HG02970 (cell line): ENCODE measurements around the gene ZDHHC22.
"Not testable (repeated sequence)": the region's sequence is repeated elsewhere in the genome, so short reads cannot be mapped to it uniquely, and the experiment has no call there.

ENCODE experiments used
- ATAC-seq: cut with Tn5 transposase; IDR thresholded peaks from one replicate; pipeline ENCODE4 v1.9.1; 2021; ENCODE audit warnings: mild to moderate bottlenecking, moderate library complexity, moderate number of reproducible peaks; ENCODE audit not compliant: unreplicated experiment, low FRiP score

The ZDHHC22 gene

GRCh38 chr14:77141214-77142004, at the start of gene ZDHHC22:
Gene ZDHHC22, minus strand, starts transcription at chr14:77141791. Its CDS starts 2,053 bp downstream, at chr14:77139738.
- no peak for ATAC-seq

GRCh38 chr14:77190977-77191376, 49.4 kb upstream of the ZDHHC22 start:
- ATAC-seq: no peak

GRCh38 chr14:77189479-77189878, 47.9 kb upstream of the ZDHHC22 start:
- no peak for ATAC-seq

- no peak for ATAC-seq
Observed at GRCh38 chr14:77187649-77188012, 46.0 kb upstream of the ZDHHC22 start.

- no peak for ATAC-seq
Observed at GRCh38 chr14:77186911-77187648, 45.5 kb upstream of the ZDHHC22 start.

- ATAC-seq: no peak
Observed at GRCh38 chr14:77185093-77185465, 43.5 kb upstream of the ZDHHC22 start.

GRCh38 chr14:77184396-77185092, 43.0 kb upstream of the ZDHHC22 start:
- ATAC-seq: no peak

GRCh38 chr14:77183896-77184295, 42.3 kb upstream of the ZDHHC22 start:
- no peak for ATAC-seq

GRCh38 chr14:77181603-77182437, 40.2 kb upstream of the ZDHHC22 start, which contains the start of gene TMEM63C:
Gene TMEM63C, plus strand, starts transcription at chr14:77181798. Its CDS starts 37,016 bp downstream, at chr14:77218814.
- no peak for ATAC-seq

- no peak for ATAC-seq
Observed at GRCh38 chr14:77180726-77181602, 39.4 kb upstream of the ZDHHC22 start.

- no peak for ATAC-seq
Observed at GRCh38 chr14:77178656-77179055, 37.1 kb upstream of the ZDHHC22 start.

GRCh38 chr14:77177702-77178101, 36.1 kb upstream of the ZDHHC22 start:
- ATAC-seq: no peak

- no peak for ATAC-seq
Observed at GRCh38 chr14:77175843-77176242, 34.3 kb upstream of the ZDHHC22 start.

GRCh38 chr14:77173911-77174617, 32.5 kb upstream of the ZDHHC22 start:
- not testable (repeated sequence) for ATAC-seq

GRCh38 chr14:77172916-77173315, 31.3 kb upstream of the ZDHHC22 start:
- ATAC-seq: no peak

GRCh38 chr14:77170045-77170444, 28.5 kb upstream of the ZDHHC22 start:
- ATAC-seq: no peak

GRCh38 chr14:77161011-77161410, 19.4 kb upstream of the ZDHHC22 start:
- ATAC-seq: no peak

- ATAC-seq: no peak
Observed at GRCh38 chr14:77158882-77159255, 17.3 kb upstream of the ZDHHC22 start.
